Measurements from ENCODE around the gene C2CD4A.
A peak's percentile ranks its signal among the peaks of the same experiment; 100 is the strongest.
"Not testable (repeated sequence)": the region's sequence is repeated elsewhere in the genome, so short reads cannot be mapped to it uniquely, and the experiment has no call there.

C2CD4A gene, protein sequence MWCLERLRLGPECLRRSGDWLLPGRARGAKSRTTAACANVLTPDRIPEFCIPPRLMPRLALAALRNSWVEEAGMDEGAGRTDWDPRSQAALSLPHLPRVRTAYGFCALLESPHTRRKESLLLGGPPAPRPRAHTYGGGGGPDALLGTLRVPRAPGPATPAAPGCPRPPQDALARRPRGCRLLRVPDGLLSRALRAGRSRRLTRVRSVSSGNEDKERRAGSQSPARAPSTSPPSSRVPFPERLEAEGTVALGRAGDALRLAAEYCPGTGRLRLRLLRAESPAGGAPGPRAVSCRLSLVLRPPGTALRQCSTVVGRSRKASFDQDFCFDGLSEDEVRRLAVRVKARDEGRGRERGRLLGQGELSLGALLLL

DNA sequence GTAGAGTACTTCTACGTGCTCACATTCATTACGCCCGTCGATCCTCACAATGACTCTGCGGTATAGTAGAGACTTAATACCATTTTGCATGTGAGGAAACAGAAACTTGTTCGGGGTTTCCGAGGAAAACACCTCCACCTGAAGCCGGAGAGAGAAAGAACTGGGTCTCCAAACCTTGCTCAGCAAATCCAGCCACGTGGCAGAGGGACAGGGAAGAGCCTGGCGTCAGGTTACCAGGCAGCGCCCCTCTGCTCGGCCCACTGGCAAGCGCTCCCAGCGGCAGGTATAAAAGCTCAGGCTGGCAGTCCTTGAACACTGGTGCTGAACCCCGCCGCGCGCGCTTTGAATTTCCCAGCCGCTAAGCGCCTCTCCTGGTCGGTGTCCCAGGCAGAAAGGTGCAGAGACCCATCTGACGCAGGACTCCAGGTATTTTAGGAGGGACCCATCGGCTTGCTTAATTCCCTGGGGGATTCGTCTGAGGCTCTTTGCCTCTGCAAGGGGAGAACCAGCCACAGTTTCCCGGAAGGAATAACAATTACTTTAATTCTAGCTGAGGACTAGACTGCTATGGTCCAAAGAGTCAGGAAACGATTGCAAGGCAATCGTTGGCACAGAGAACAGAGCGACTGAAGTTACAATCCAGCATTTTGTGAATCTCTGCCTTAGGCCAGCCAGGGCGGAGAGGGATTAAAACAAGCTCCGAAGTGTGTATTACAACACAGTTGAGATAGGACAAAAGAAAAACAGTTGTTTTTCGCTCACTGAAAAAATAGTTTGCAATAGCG lies at the start of gene C2CD4A:
C2CD4A (plus strand) TSS at position 315 of the 785 bp plus-strand sequence. CDS start 637 bp downstream, outside the sequence.
- DNase-seq: peak; percentile 84

DNA sequence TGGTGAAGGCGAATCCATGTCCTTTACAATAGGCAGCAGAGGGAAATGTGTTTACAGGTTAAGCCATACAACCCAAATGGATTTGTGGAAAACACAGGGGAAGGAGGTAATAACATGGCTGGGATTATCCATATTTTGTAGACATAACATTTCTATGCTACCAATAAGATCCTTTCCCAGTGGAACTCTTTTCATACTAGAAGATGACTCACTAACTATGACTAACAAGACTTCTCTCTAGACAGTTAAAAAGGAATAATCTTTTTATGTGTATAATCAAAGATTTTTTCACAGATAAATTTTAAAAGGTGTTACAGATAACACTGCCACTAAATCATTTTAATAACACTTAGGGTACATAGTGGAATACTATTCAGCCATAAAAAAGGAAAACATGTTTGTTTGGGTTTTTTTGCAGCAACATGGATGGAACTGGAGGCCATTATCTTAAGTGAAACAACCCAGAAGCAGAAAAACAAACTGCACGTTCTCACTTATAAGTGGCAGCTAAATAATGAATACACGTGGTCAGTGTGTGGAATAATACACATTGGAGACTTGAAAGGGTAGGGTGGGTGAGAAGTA lies 46.1 kb upstream of the C2CD4A start:
- DNase-seq: no peak

DNA sequence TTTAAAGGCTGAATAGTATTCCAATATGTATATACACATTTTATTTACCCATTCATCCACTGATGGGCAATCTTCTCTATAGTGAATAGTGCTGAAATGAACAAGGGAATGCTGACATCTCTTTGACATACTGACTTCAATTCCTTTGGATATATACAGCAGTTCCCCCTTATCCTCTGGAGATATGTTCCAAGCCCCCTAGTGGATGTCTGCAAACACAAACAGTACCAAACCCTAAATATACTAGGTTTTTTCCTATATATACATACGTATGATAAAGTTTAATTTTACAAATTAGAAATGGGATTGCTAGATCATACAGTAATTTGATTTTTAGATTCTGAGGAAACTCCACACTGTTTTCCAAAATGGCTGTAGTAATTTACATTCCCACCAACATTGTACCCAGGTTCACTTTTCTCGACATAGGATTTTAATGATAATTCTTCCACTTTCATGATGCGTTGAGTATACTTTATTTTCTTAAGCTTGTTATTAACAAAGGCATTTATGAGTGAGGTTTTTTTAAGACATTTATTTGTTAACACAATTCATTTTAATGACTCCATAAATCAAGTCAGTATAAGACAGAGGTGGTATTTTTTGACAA lies 44.7 kb upstream of the C2CD4A start:
- DNase-seq: no peak

DNA sequence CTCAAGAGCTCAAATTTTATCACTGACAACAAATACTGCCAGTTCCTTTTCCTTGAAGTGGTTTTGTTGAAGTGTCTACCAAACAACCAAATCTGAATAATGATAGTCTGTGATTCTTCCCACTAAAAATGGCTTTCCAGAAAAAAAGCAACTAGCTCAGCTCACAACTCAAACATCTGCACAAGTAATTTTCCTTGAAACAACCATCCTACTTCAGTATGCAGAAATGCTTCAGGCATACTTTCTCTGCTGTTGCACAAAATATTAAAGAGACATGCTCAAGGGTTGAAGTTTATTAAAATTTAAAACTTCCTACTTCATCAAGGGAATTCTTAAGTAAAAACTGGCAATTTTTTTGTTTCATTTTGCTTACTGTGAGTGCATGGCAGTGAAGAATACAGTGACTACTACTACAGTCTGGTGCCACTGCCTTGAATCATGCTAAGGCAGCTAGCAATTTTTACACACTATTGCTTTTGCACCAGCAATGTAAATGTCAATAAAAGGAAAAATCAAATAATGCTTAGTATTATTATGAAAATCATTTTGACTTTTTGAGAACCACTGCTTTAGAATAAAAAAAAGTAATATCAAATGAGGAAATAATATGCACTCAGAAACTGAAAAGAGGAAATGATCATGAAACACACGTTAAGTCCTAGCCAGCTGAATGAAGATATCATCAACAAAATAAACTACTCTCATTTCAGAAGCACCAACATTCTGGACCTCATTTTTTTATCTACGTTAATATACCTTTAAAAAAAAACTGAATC lies 40.1 kb upstream of the C2CD4A start:
- DNase-seq: no peak

DNA sequence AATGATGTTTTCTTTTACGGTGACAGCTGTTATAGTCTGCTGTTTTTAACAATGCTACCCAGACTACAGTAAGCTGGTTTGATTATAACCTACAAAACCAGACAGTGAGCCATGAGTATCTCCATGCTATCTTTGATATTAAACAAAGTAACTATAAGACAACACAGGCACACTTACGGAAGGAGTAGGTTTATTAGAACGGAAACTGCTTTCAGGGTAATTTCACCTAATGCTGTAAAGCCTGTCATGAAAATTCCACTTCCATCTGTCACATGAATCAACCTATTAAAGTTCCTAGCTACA lies 39.6 kb upstream of the C2CD4A start:
- no peak for DNase-seq

DNA sequence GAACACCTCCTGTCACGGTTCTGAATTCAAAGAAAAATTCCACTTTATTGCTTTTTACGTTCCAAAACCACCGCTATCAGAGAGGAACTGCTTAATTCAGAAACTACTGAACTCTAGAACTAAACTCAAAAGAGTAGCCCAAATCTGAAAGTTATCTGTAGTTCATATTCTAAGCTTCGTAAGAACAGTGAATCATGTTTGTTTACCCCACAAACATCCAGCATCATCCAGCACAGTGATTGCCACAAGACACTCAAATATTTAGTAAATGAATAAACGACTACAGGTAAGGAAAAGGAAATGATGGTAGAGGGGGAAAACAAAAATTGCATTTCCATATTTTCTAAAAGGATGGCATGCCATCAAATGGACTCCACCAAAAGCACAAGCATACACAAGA lies 38.9 kb upstream of the C2CD4A start:
- no peak for DNase-seq

DNA sequence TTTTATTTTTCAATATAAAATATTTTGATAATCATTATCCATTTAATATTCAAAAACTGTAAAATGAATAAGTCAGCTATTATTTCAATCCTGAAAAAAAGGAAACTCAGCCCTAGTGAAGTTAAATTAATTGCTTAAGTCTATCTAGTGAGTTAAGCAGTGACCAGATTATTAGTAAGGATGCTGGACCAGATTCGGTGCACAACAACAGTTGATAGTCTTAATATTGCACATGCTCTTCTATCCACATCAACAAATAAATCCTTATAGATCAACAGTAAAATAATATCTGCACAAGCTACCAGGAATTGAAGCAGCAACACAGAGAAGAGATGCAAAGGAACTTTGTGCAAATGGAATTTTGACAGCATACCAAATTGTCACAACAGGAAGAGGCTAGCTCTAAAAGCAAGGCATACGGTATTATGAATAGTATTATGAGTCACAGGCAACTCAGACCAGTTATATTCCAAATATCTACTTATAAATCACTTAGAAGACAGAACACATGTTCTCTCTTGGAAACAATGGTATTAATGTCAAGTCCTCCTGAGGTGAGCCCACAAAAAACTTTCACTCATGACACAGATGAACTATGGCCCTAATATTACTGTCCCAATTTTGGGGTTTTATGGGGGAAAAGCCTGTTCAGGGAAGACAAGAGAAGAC lies 31.4 kb upstream of the C2CD4A start:
- no peak for DNase-seq

DNA sequence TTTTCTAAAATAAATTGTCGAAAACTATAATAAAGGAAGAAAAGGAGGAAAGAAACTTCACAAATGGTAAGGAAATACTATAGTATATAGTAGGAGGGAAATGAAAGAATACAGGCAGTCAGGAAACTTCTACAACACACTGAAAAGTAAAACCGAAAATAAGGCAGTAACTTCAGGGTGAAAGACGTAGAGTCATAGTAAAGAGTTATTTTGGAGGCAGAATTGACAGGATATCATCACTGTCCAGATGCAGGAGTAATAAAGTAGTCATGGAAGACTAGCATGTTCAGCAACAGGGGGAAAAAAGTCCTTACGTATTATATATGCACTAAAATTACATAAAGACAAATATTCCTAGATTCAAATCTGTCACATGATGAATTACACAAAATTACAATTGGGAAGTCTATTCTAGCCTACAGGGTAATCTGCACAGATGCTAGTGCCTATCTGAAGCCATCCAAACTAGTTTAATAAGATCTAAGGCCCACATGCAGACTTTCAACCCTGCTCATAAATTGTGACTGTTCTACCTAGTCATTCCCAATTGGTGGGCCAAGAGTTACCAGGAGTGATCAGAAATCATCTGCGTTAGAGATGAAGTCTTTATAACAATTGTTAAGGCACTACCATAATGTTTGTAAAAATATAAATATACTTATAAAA lies 20.6 kb upstream of the C2CD4A start:
- DNase-seq: no peak

DNA sequence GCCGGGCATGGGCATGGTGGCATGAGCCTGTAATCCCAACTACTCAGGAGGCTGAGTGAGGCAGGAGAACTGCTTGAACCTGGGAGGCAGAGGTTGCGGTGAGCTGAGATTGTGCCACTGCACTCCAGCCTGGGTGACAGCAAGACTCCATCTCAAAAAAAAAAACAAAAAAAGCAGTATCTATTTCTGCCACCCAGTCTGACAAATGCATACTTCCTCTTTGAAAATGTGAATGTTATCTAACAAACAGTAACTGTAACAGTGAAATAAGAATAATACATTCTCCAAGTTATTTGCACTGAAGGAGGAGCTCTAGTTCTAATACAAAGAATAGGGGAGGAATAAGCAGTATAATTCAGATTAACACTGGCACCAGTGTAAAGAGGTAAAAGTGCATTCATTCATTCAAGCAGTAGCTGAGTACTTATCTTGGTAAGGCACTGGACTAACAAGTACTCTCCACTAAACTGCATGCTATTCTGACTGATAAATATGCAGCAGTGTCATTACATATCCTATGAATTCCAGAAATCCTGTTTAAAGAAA lies 19.4 kb upstream of the C2CD4A start:
- DNase-seq: no peak

DNA sequence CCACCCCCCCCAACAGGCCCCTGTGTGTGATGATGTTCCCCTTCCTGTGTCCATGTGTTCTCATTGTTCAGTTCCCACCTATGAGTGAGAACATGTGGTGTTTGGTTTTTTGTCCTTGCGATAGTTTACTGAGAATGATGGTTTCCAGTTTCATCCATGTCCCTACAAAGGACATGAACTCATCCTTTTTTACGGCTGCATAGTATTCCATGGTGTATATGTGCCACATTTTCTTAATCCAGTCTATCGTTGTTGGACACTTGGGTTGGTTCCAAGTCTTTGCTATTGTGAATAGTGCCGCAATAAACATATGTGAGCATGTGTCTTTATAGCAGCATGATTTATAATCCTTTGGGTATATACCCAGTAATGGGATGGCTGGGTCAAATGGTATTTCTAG lies 18.5 kb upstream of the C2CD4A start:
- DNase-seq: not testable (repeated sequence)

DNA sequence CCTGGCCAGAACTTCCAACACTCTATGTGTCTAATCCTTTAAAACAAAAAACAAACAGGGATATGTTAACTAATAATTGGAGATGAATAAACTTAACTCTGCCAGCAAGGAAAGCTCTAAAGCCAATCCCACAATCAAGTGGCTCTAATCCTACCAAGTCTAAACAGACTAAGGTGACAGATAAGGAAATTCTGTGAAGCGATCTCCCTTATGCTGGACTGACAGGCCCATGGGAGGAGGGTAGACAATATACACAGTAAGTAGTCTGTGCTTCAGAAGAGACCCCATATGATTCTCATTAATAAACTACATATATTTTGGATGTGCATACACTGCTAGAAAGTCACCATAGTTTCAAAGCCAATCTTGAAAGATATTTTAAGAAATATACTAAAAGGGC lies 16.7 kb upstream of the C2CD4A start:
- no peak for DNase-seq

DNA sequence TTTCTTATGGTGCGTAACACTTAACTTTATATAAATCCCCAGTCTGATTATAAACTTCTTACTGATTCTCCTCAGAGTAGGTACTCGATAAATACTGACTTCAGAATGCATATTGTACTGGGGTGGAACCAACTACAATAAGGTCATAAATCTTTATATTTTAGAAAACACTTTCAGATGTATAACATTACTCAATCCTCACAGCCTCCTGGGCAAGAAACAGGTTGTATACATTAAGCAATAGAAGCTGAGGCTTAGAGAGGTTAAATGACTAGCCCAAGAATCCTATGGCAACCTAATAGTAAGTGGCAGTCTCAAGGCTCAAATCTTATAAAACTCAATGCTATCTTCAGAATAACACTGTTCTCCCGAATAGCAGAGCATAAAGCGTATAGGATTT lies 15.6 kb upstream of the C2CD4A start:
- DNase-seq: no peak

DNA sequence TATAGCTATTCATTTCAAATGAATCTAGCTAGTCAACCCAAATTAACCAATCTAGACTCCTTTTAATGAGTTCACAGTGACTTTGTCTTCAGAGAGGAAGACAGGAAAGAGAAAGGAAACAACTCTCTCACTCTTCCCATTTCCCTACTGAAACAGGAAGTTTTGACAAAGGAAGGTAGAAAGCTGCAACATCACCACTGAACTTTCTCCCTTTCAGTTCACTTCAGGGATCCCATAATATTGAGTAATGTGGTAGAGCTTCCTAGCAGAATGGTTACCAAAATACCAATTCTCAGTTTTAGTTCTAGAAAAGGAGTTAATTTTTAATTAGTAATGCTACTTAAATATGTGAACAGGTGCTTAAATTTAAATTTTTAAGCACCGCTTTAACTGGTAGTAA lies 14.1 kb upstream of the C2CD4A start:
- DNase-seq: no peak

DNA sequence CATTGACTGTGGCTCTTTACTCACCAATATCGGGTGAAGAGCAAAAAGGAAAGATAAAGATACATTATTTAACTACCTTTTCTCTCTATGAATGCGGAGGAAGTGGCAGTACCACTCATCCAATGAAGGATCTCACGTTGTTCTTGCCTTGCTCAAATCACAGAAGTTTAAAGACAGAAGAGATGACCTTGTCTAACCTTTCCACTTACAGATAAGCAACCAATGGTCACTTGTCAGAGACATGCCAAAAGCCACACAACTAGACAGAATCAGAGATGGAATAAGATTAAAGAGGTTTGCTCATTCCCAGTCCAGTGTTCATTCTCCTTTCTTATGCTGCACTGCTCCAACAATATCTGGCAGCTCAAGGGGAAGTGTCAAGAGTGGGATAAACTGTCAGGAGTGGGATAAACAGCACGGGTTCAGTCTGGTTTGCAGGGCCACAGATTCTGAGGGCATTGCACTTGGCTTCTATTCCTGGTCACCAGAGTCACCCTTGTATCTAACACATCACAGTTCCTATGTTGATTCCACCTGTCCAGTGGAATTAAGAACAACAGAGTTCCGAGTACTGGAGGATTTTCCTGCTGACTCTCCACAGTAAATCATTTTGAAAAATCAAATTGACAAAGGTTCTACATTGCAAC lies 13.2 kb upstream of the C2CD4A start:
- DNase-seq: no peak

DNA sequence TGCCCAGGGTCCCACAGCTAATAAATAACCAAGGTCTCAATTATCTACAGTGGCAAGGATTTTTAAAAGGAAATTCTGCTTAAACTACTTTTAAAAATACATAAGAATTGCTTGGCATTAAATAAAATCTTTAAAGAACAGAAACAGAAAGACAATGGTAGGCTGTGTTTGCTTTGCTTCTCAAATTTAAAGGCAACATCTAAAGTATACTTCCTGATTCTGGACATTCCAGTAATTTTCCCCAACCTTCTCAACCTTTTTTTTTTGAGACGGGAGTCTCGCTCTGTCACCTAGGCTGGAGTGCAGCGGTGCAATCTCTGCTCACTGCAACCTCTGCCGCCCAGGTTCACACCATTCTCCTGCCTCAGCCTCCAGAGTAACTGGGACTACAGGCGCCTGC lies 11.8 kb upstream of the C2CD4A start:
- no peak for DNase-seq

DNA sequence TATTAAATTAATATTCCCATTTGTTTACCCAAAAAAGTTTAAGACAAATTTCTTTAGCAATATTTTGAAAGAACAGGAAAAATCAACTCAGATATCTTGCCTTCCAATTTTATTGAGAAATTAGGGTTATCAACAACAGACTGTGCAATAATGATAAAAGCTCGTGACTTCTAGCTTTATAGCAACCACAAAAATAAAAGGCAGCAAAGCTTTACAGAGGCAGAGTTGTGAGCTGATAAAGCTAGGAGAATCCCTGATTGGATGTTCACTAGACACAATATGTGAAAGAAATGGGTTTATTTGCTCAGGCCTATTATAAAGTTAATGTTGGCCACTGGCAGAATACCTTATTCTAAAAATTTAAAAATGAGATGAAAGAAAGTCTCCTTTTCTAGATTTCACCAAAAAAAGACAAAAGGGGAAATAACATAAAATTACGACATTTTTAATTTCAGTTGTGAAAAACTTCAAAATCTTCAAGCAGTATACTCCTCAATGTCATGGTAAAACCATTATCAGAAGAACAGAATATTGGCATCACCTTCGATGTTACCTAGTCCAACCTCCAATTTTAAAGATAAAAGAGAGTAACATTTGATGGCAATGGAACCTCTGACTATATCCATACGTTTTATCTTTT lies 9.3 kb upstream of the C2CD4A start:
- DNase-seq: no peak

DNA sequence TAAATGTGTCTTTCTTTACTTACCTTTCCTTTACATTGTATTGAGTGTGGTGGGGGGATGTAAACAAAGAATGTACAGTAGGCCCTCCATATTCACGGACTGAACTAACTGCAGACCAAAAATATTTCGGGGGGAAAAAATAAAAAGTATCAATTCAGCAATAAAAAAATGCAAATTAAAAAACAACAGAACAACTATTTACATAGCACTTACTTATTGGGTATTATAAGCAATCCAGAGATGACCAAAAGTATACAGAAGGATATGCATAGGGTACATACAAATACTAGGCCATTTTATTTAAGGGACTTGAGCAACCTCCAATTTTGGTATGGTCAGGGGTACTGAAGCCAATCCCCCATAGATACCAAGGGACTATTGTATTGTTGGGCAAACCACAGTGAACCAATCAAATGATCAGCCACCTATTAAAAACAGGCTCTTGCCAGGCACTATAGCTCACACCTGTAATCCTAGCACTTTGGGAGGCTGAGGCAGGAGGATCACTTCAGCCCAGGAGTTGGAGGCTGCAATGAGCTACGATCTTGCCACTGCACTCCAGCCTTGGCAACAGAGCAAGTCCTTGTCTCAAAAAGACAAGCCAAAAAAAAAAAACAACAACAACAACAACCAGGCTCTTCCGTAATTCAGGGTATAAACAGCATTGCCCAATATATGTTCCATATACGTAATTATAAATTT lies 8.3 kb upstream of the C2CD4A start:
- DNase-seq: no peak

DNA sequence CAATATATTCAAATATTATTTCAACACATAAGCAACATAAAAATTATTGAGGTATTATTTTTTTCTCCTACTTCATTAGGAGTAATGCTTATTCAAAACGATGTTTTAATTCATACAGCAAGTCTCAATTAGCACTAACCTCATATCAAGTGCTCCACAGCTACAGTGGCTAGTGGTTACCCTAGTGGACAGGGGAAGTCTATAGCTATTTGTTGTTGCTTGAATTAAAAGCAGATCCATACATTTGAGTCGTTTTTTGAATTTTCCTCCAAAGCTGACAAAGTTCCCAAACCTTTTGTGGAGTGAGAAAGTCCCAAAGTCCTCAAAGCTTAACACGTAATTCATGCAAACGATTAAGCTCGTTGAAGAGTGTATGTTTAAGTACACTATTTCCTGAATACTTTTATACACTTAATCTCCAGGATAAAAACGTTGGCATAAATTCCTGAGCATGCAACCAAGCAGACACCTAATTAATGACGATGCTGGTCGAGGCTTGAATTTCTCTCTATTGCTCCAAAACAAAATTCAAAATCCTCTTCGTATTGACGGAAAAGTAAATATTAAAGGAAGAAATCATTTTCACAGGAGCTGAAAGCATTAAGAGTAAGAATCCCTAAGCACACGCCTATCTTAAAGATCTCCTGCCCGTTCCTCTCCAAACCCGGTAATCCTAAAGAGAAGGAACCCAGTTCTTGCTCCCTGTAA lies 7.5 kb upstream of the C2CD4A start:
- no peak for DNase-seq

DNA sequence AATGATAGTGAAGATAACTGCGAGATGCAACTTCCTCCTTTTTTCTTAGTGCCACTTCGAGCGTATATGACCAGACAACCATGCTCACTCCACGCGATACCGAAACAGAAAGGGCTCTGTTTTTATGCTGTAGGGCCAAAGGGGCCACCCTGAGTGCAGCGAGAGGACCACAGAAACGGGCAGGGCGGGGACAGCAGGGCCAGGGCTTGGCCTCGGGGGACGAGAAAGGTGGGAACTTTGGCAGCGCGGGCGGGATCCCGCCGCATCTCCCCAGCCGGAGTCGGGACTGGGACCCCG lies 7.0 kb upstream of the C2CD4A start:
- no peak for DNase-seq
